ENCODE measurements around the gene ANKS1A.
"Not testable (repeated sequence)": the region's sequence is repeated elsewhere in the genome, so short reads cannot be mapped to it uniquely, and the experiment has no call there.

The ANKS1A gene

GRCh38 chr6:34888874-34889555 is at the start of gene ANKS1A:
ANKS1A (plus strand) TSS chr6:34889255; CDS start chr6:34889403, 148 bp downstream.
- DNase-seq (ENCODE audit: low read depth): peak; percentile 32

GRCh38 chr6:34839666-34840352 is 49.2 kb upstream of the ANKS1A start:
- DNase-seq (ENCODE audit: low read depth): no peak

- DNase-seq (ENCODE audit: low read depth): not testable (repeated sequence)
Measured at GRCh38 chr6:34849066-34849465, 40.0 kb upstream of the ANKS1A start.

GRCh38 chr6:34851361-34851760 is 37.7 kb upstream of the ANKS1A start:
- no peak for DNase-seq (ENCODE audit: low read depth)

GRCh38 chr6:34852406-34853085 is 36.5 kb upstream of the ANKS1A start:
- DNase-seq (ENCODE audit: low read depth): no peak

GRCh38 chr6:34855463-34855862 is 33.6 kb upstream of the ANKS1A start:
- DNase-seq (ENCODE audit: low read depth): no peak

- DNase-seq (ENCODE audit: low read depth): no peak
Measured at GRCh38 chr6:34858681-34859080, 30.4 kb upstream of the ANKS1A start.

- DNase-seq (ENCODE audit: low read depth): no peak
Measured at GRCh38 chr6:34859951-34860350, 29.1 kb upstream of the ANKS1A start.

GRCh38 chr6:34860776-34861175 is 28.3 kb upstream of the ANKS1A start:
- no peak for DNase-seq (ENCODE audit: low read depth)

- no peak for DNase-seq (ENCODE audit: low read depth)
Measured at GRCh38 chr6:34864007-34864406, 25.0 kb upstream of the ANKS1A start.

- DNase-seq (ENCODE audit: low read depth): peak; percentile 41
Measured at GRCh38 chr6:34865107-34865506, 23.9 kb upstream of the ANKS1A start.

- no peak for DNase-seq (ENCODE audit: low read depth)
Measured at GRCh38 chr6:34866509-34866908, 22.5 kb upstream of the ANKS1A start.

- no peak for DNase-seq (ENCODE audit: low read depth)
Measured at GRCh38 chr6:34867484-34867883, 21.6 kb upstream of the ANKS1A start.

GRCh38 chr6:34871853-34872252 is 17.2 kb upstream of the ANKS1A start:
- no peak for DNase-seq (ENCODE audit: low read depth)

- no peak for DNase-seq (ENCODE audit: low read depth)
Measured at GRCh38 chr6:34872332-34872731, 16.7 kb upstream of the ANKS1A start.

GRCh38 chr6:34875292-34876213 is 13.5 kb upstream of the ANKS1A start:
- no peak for DNase-seq (ENCODE audit: low read depth)

GRCh38 chr6:34876472-34876871 is 12.6 kb upstream of the ANKS1A start:
- DNase-seq (ENCODE audit: low read depth): no peak

GRCh38 chr6:34877259-34877658 is 11.8 kb upstream of the ANKS1A start:
- no peak for DNase-seq (ENCODE audit: low read depth)

- no peak for DNase-seq (ENCODE audit: low read depth)
Measured at GRCh38 chr6:34877869-34878485, 11.1 kb upstream of the ANKS1A start.

- DNase-seq (ENCODE audit: low read depth): not testable (repeated sequence)
Measured at GRCh38 chr6:34884073-34884472, 5.0 kb upstream of the ANKS1A start.

GRCh38 chr6:34884996-34885395 is 4.1 kb upstream of the ANKS1A start:
- no peak for DNase-seq (ENCODE audit: low read depth)

GRCh38 chr6:34885837-34886236 is 3.2 kb upstream of the ANKS1A start:
- DNase-seq (ENCODE audit: low read depth): not testable (repeated sequence)
